RPMI8226 (cell line): Measurements from ENCODE around the gene CIRBP.
"Not testable (repeated sequence)": the region's sequence is repeated elsewhere in the genome, so short reads cannot be mapped to it uniquely, and the experiment has no call there.

Experiments
- DNase-seq: peaks from one replicate; pipeline ENCODE4 v3.0.0-alpha.2; 2015

Gene CIRBP

GRCh38 chr19:1315470-1316166, 46.5 kb downstream of the CIRBP start:
- peak; percentile 68 for DNase-seq

DNA sequence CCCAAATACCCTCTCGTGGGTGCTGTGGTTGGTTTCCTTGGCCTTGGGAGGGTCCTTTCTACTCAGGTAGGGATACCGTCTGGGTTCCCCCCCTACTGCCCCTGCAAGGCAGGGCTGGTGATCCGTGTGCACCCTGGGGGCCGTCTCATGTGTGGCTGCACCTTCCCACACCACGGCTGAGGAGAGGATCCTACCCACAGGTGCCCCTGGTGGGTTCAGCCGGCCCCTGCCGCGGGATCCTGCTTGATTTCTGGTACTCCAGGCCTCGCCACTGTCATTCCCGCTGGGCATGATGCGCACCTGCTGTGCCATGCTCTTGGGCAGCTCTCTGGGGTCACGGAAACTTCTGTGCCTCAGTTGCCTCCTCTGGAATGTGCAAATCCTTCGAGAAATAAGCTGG, 47.3 kb downstream of the CIRBP start:
- DNase-seq = no peak

GRCh38 chr19:1317274-1318003, 48.3 kb downstream of the CIRBP start:
- no peak for DNase-seq

DNA sequence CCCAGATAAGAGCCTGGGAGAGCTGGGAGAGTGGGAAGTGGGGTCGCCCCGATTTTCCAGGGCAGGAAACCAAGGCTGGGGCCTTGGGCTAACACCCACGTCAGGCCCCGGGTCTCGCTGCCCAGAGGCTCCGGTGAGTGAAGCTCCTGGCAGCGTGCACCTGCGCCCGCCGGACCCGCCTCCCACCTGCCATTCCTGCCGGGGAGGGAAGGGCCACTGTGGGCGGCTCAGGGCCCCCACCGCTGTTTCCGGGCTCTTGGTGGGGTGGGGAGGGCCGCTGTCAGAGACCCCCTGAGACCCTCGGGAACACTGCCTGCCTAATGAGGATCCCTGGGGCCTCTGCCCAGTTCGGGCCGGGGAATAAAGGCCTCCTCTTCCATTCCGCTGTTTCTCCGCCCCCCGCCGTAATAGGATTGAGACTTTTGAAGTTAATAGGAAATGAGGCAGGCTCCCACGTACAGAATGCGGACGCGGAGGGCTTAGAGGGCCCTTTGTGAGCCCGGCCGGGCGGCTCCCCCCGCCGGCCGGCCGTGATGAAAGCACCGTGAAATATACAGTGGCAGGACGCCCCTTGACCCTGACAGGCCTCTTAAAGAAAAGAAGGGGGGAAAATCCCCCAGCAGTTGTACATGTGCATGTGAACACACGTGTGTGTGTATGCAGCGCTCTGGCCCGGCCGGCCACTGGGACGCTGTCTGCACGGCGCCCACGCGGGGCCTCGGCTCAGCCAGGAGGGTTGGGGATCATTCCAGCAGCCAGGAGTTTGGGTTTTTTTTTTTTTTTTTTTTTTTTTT, 49.7 kb downstream of the CIRBP start:
- no peak for DNase-seq

DNA sequence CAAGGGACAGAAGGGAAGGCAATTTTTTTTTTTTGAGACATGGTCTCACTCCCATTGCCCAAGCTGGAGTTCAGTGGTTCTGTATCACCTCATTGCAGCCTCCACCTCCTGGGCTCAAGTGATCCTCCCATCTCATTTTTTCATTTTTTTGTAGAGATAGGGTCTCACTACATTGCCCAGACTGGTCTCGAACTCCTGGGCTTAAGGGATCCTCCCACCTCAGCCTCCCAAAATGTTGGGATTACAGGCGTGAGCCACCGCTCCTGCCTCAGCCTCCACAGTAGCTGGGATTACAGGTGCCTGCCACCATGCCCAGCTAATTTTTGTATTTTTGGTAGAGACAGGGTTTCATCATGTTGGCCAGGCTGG, 51.1 kb downstream of the CIRBP start:
- DNase-seq = not testable (repeated sequence)

GRCh38 chr19:1321539-1321938, 52.4 kb downstream of the CIRBP start:
- no peak for DNase-seq

DNA sequence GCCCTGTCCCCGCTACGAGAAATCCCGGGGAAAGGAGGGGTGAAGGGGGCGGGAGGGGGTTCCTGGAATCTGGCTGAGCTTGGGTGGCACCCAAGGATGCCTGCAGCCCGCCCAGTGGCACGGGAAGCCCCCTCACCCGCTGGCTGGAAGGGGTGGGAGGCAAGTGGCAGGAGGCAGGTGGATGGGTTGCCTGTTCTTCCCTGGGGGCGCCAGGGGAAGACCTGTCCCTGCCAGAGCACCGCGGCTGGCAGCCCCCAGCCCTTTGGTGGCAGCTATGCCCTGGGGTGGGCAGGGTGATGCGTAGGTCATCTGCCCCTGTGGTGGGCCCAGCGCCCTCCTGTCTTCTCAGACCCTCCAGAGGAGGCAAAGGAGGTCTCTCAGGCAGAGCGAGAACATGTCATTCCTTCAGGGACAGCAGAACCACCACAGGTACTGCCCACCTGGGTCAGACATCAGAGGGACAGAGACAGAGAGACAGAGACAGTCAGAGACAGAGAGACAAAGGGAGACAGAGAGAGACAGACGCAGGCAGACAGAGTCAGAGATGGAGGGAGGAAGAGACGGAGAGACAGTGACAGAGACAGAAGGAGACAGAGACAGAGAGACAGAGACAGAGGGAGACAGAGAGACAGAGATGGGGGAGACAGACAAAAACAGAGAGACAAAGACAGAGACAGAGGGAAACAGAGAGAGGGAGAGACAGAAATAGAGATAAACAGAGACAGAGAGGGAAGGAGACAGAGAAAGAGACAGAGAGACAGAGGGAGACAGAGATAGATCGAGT, 53.3 kb downstream of the CIRBP start:
- DNase-seq = no peak

GRCh38 chr19:1324249-1324805, 55.2 kb downstream of the CIRBP start:
- DNase-seq = no peak
